ENCODE measurements around the gene RTN4RL1.

The RTN4RL1 gene, protein sequence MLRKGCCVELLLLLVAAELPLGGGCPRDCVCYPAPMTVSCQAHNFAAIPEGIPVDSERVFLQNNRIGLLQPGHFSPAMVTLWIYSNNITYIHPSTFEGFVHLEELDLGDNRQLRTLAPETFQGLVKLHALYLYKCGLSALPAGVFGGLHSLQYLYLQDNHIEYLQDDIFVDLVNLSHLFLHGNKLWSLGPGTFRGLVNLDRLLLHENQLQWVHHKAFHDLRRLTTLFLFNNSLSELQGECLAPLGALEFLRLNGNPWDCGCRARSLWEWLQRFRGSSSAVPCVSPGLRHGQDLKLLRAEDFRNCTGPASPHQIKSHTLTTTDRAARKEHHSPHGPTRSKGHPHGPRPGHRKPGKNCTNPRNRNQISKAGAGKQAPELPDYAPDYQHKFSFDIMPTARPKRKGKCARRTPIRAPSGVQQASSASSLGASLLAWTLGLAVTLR

DNA sequence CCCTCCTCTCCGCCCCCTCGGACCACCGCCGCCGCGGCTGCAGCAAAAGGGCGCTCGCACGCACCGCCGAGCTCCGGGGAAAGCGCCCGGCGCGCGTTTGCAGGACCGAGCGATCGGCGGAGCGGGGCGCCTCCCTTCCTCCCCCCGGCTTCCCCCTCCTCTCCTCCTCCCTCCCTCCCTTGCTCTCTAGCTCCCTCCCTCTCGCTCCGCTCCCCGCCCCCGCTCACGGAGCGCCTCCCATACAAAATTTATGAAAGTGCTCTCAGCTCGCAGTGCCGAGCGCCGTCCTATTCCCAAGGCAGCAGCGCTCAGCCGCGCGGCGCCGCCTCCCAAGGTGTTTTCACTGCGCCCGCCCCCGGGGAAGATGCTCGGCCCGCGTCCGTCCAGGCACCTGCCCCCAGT is at the start of gene RTN4RL1:
Gene RTN4RL1 (minus strand): TSS at position 115 of the 402 bp plus-strand sequence. CDS start 469 bp downstream, outside the sequence.
- DNase-seq = peak; percentile 10 to 22

DNA sequence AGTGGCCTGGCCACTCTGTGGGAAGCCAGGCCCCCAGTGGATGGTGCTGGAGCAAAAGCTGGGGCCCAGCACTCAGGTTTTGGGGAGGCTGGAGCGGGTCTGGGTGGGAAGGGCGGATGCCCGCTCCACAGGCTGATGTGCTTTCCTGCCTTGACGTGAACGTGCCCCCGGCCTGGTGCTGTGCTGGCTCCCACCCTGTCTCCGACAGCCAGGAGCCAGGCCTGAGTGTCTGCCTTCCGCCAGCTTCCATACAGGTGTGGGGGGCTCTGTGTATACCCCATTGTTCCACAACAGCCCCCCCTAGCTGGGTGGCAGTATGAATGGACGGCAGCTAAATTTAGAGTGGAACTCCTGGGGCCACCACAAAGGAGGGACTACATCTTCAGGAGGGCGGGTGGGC is 49.8 kb upstream of the RTN4RL1 start:
- no peak for DNase-seq

DNA sequence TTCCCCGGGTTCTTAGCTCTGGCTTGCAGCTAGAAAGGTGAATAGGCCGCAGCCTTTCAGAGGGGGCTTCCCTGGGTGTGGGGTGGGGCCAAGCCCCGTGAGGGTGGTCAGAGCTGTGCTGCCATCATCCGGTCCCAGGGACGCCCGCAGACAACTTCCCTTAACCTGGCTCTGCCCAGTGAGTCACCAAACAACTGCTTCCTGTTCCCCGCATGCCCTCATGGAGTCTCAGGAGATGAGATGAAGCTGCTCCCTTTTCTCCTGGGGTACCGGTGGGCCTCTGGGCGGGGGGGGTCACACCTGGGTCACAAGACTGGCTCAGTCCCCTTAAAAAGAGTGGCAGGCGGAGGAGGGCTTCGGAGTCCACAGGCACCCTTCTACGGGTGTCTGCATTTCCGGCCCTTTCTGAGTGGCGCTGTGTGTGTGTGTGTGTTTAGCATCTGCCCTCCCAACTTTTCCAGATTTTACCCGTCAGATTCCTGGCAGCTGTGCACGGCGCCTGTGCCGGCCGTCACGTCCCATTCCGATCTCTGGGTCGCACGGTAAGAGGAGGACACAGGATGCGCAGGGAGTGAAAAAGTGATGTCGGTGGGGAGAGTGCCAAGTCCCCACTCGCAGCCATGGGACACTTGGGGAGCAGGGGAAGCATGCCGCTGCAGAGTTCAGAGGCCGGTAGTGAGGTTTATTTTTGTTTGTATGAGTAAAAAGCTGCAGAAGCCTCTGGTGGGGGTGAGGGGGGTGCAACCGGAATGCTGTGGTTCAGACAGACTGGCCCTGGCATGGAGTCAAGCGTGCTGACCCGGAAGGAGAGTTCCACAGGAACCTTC is 46.5 kb upstream of the RTN4RL1 start:
- DNase-seq = peak; percentile 9 to 13

DNA sequence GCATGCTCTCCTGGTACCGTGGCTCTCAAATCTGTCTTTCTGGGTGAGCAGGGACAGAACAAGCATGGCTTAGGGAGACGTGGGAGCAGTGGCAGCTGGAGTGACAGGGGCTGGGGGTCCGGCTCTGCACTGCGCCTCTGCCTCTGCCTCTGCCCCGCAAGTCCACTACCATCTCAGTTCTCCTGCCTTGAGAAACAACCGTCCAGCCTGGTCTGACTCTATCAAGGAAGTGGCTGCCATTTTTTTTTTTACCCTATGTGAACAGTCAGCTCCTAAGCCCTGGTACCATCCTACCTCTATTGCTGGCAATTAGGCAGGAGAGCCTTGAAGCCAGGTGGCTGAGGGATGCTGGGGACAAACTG is 45.9 kb upstream of the RTN4RL1 start:
- no peak for DNase-seq

DNA sequence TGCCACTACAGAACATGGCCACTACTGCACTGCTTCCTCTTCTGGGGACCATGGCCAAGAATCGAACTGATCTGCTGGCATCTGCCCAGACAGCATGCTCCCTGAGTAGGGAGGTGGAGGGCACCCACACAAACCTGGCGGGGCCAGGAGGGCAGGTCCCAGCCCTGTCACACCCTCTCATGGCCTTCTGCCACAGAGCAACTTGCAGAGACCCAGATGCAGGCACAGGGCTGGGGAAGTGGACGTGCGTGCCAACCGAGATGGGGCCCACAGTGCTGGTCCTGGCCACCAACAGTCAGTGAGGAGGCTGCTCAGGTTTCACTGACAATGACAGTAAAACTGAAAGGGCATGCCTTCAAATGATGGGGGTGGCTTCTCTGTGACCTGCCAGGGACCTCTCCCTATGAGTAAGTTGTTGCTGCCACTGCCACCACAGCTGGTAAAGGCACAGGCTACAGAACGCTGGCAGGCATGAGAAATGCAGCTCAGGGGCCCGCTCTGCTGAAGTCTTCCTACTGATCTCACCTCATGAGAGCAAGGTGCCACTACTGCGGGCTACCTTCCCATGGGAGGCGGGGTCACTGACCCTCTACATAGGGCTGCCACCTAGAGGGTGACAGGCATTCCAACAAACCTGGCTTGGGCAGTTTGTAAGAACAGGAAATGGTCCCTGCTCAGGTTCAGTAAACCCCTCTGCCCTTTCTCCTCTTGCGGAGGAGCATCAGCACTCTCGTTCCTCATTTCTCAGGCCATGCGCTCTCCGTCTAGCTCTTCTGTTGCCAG is 45.3 kb upstream of the RTN4RL1 start:
- no peak for DNase-seq

DNA sequence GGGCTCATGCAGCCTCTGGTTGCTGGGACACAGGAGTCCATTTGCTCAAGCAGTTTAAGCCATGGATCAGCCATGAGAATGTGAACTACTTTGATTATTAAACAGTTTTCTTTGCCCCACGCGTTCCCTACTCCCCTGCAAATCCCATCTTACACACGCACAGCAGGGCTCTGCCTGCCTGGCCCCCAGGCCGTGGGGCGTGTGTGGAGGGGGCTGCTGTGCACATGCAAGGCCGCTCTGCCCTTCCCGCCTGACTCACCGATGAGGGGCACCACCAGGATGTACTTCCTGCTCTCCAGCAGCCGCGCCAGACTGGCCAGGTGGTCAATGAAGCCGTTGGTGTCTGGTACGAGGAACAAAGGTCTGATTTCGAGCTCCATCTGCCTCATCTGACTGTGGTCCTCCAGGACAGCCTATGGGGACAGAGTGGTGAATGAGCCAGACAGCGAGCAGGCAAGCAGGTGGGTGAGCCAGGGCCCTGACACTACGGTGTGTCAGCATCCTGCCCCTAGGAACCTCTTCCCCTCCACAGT is 43.5 kb upstream of the RTN4RL1 start:
- no peak for DNase-seq

DNA sequence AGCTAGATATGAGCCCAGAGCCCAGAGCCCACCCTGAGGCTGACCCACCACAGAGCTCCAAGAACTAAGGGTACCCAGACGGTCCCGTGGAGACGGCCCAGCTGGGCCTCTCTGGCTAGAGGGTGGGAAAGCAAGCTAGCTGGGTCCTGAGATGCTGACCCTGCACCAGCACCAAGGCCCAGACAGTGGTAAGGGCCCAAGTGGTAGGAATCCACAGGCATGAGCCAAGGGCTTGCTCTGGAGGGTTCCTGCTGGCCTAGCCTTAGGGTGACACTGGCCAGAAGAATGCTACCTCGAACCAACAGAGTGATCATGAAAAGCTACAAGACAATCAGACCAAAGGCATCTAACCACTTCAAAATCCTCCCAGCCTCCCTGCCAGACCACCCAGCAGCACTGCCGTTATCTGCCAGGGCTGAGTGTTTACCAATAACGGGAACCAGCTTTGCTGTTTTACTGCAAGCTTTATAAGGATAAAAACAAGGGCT is 42.9 kb upstream of the RTN4RL1 start:
- no peak for DNase-seq

DNA sequence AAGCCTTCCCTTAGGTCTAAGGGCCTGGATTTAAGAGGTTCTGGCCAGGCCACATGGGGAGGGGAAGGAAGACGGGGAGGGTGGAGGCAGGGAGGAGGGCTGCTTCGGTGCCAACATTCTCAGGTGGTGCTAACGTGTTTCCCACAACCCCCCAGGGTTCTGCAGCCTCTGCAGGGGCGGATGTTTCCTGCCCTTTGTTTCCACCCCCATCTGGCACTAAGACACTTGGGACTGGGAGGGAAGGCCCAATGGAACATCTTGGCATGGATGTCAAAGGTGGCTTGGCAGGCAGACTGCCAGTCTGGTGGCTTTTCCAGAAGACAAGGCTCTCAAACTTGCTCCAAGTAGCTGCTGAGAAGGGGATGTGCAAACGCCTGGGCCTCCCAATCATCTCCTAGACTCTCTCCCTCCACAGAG is 42.5 kb upstream of the RTN4RL1 start:
- no peak for DNase-seq

DNA sequence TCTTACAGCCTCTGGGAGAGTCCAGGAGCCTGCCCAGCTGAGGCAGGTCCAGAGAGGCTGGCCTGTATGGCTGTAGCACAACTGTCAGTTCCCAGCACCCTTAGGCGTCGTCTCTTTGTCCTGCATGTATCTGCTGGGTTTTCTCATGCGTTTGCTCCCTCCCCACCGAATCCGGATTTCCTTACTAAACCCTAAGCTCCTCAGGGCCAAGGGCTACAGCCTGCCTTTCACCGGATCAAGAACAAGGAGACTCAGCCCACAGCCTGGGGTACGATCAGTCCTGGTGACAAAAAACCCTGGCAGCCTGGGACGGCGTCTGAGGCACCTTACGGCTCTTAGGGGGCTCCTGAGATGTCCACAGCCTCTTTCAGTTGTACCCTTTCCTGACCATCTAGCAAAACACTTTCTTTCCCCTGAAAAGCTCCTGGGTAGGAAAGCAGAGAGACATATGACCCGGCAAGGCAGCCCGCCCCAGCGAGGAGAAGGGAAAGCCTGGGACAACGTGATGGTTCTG is 42.0 kb upstream of the RTN4RL1 start:
- DNase-seq = no peak

DNA sequence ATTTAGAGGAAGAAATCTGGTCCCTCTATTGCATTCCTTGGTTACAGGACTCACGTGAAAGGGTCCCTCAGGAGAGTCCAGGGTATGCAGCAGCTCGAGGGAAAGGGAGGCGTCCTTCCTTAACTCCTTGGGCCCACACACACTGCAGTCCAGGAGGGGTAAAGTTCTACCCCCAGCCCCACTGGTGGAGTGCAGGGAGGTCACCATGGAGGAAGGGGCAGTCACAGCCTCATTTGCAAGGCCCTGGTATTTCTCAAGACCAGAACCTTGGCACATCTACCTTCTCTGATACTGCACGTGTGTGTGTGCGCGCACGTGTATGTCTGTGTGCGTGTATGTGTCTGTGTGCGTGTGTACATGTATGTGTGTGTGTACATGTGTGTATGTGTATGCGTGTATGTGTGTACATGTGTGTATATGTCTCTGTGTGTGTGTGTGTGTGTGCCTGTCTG is 40.8 kb upstream of the RTN4RL1 start:
- no peak for DNase-seq

DNA sequence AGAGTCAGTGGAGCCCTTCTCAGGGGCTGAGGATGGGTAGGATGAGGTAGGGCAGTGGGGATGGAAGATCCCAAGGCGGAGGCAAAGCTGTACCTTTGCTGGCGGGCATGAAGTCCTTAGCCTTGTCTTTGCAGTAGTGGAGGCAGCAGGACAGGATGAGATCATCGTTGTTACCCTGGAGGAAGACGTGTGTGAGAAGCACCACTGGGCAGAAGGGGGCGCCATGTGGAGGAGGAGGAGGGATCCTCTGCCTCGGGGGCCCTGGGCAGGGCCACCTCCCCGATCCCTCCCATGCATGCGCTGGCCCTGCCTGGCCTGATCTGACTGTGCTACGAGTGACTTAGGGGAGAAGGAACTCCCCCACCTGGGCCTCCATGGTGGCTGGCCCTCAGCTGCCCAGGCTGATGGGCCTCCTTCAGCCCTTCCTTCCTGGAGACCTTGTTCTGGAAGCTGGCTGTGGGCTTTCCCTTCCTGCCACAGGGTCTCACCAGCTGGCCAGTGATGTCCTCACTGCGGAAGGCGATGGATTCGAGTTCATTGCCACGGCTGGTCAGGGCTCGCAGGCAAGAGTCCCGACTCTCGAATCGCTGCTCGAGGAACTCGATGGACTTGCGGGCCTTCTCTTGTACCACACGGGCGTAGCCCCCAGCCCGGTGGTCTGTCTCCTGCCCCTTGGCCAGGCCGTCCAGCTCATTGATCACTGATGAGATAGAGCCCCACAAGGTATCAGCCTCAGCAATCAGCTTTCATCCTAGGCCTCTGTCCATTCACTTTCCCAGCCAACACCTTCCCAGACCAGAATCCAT is 40.0 kb upstream of the RTN4RL1 start:
- peak; percentile 43 to 48 for DNase-seq

DNA sequence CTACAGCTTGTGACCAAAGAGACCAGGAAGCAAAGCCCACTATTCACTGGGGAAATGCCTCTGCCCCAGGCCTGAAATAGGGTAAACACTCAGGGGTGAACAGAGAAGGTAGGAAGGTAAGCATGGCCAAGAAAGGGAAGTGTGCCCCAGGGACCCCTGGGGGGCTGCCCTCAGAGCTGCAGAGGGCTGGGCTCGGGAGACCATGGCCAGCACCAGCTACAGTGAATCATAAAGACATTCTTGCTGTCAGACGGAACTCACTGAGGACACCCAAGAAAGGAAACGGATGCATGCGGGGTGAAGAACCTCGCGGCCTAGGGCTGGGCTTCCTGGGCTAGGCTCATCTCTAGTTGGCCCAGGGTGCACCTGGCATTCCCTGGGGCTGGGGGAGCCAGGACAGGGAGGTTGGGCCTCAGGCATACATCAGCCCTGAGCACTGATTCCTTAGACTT is 39.4 kb upstream of the RTN4RL1 start:
- DNase-seq = no peak

DNA sequence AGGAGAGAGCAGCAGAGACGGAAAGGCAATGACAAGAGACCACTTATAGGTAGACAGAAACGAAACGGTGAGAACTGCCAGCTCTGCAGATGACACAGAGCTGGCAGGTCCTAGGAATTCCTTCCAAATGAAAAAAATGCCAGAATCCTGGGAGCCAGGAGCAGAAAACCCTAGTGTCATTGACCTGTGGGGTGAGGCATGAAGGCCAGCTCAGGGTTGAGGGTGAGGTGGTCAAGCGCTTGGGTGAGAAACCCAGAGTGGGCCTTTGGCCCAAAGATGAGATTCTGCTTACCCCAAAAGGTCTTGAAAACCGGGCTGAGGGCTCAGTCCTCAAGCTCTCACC is 39.0 kb upstream of the RTN4RL1 start:
- DNase-seq = no peak

DNA sequence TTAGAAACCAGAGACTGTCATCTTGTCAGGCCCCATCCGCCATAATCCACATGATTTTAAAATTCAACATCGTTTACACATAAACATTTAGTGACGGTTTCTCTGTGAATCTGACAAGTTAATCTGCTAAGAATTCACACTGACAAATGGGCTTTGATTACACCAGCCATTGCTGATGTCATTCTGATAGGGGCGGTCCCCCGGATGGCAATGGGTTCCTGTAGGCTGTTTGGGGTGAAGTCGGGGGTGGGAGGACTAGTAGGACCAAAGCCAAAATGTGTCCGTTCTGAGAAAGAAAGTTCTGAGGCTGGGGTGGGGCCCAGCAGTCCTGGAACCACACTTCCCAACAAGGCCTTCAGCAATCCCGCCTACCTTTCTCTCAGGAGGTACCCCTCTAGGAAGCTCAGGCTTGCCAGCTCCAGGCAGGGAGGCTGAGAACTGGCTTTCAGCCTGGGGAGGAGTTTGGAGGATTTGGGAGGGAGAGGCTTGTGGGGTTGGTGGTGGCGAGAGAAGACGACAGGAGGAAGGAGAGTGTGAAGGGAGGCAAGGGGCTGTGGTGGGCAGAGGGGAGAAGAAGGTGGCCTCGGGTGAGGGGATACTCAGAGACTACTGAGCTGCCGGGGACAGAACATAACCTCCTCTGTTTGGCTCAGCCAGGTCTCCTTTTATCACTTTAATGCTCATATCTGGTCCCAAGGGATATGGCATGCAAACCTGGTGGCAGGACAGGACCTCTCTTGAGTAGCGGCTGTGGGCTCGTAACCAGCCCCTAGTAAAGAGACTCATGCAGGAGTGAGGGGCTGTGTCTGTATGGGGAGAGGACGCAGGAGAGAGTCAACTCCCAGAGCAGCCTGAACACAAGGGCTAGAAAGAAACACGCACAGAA is 38.4 kb upstream of the RTN4RL1 start:
- DNase-seq = no peak

DNA sequence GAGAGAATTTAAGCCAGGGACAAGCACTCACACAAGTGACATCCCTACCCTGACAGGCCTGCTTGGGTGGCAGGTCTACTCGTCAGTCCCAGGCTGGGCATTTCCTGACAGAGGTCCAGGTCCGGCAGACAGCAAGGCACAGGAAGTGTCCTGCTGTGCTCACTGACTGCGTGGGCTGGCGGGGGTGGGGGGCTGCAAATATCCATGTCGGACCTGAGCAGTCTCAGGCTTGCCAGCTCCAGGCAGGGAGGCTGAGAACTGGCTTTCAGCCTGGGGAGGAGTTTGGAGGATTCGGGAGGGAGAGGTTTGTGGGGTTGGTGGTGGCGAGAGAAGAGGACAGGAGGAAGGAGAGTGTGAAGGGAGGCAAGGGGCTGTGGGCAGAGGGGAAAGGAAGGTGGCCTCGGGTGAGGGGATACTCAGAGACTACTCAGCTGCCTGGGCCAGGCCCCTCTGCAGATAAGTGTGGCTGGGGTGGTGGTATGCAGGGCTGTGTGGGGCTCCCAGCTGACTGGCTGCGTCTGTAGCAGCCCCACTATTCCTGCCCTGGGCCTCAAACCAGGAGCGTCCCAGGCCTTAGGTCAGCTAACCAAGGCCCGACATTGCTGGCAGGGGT is 37.5 kb upstream of the RTN4RL1 start:
- no peak for DNase-seq

DNA sequence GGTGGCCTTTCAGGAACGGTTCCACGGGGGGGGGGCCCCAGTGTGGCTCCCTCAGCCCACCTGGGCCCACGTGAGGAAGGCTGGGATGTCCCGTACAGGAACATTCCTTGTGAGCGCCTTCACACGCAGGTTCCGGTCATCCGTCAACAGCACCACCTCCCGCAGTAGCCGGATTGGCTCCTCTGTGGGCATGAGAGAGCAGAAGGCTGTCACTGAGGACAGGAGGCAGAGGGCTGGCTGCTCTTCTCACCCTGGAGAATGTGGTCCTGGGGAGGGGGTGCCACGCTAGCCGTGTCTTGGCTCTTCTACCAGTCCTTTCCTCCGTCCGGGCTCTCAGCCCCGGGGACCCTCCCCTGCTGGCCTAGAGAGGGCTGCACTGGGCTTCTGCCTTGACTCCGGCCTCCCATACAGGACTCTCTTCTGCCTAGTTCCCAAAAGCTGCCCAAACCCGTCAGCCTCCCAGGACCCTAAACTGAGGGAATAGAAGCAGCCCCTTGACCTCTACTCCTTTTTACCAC is 36.4 kb upstream of the RTN4RL1 start:
- DNase-seq = no peak

DNA sequence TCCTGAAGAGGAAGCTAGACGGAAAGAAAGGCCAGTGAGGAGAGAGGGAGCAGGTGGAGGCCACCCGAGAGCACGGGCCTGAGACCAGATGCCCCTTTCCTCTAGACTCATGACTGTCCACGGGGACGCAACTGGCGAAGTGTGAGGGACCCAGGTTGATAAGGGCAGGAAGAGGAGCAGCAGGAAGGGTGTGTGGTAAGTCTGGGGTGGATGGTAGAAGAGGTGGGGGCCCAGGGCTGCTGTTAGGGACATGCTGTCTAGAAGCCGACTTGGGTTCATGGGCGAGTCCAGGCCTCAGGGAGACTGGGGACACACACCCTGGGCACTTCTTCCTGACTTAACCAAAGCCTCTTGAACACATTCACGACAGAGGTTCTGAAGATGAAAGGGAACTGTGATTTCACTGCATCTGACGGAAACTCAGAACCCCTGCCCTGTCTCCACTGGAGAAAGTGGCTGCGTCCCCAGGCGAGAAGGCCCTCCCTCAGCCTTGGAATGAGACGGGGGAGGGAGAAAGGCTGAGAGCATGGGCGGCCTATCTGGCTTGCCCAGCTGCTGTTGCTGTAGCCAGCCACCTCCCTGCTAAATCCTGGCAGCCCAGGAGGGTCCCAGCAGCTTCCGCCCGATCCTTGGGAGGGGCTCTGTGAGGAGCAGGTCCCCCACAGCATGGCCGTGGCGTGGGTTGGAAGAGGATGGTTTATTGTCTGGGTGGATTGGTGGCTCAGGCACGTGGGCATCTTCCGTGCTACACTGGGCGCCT is 35.7 kb upstream of the RTN4RL1 start:
- no peak for DNase-seq

DNA sequence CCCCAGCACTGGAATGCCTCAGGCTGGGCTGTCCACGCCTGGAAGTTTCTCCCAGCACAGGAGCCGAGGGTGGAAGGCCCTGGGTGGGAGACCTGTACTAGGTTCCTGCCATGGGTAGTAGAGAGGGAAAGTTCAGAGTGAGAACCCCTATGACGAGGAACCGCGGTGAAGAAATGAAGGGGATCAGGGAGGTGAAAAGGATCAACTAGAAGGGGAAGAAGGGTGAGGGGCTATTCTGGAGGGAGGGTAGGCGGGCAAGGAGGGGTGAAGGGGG is 35.2 kb upstream of the RTN4RL1 start:
- no peak for DNase-seq
